Measurements from ENCODE around the gene IL2RA. TPM values are rescaled to one million over a fixed set of nuclear protein-coding genes. Genes with fewer than 3 reads are reported as not detected.
A peak's percentile ranks its signal among the peaks of the same experiment; 100 is the strongest.

The IL2RA gene
- total and polyA plus RNA-seq, 2 experiments from 2014 or later = not detected

DNA sequence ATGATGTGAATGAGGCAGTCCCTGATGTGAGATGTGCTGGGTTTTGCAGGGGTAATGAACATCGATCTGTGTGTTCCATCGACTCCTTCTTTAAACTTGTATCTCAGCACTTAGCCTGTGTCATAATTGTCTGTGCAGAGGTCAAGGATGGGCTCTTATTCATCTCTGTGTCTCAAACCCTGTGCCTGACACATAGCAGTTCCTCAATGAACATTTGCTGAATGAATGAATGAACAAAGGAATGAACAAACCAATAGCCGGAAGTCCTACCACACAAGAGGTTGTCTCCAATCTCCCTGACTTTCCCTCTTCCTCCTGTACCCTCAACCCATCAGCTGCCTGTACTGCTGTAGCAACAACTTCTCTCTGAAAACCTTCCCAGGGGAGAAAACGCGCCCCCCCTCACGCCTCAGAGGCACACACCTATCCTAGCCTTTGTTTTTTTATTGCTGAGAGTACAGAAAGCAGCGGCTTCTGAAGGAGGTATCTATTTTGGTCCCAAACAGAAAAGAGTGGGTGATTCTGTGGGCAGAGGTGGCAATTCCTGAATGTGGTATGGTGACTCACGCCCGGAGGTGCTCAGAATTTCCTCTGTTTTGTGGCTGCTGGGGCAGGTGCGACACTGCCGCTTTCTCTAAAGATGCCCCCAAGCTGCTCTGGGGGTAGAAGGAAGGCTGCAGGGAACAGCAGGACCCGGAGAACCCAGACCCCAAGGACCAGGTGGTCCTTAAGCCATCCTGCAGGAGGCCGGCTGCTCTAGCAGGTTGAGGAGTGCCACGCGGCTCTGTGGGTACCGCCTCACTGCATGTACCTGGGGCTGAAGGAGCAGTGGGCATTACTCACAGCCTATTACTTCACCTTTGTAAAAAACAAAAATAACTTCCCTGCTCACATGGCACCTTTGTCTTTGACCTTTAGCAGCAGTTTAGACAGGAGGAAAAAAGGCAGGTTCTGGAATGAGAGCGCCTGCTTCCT, 9.6 kb downstream of the IL2RA start:
- Mint-ChIP-seq H3K4me3 (no peak overlapping the region), H3K27ac (no peak overlapping the region), H3K4me1 (peaks cover 7% of the 10 kb centered on the region; the same call in 2 of the 3 replicates), H3K9me3 (no peaks in the 10 kb centered on the region), H3K36me3 (ENCODE audit: low read depth) (no peaks in the 10 kb centered on the region), H3K27me3 (ENCODE audit: insufficient read depth, low read depth, poor library complexity) (peaks cover 5% of the 10 kb centered on the region)
- Histone ChIP-seq H4K20me1 (replicated peaks; ENCODE audit: insufficient read depth) (no peaks in the 10 kb centered on the region), H3K27ac (ENCODE audit: low read depth) (no peak overlapping the region), H3K4me1 (ENCODE audit: insufficient read depth) (no peaks in the 10 kb centered on the region), H3K27me3 (ENCODE audit: insufficient read depth) (no peaks in the 10 kb centered on the region), H3F3A (replicated peaks; ENCODE audit: low read depth) (no peaks in the 10 kb centered on the region), H3K36me3 (ENCODE audit: insufficient read depth) (no peaks in the 10 kb centered on the region), H3K4me3 (no peak overlapping the region), H3K79me2 (replicated peaks; ENCODE audit: insufficient read depth) (no peaks in the 10 kb centered on the region), H2AFZ (peak overlapping the region; percentile 32; the same call in 1 of the 2 replicates), H3K4me2 (no peak overlapping the region), H3K9me2 (ENCODE audit: insufficient read depth) (no peaks in the 10 kb centered on the region)
- no peak for ATAC-seq
- no peak for DNase-seq (ENCODE audit: low spot score)
- TF ChIP-seq ZNF114 (CRISPR knock-in tag; IDR thresholded peaks at IDR 0.05) (no peak), POLR2AphosphoS5 (IDR thresholded peaks at IDR 0.05; ENCODE audit: low read depth) (no peak), EZH2phosphoT487 (IDR thresholded peaks at IDR 0.05; ENCODE audit: unreplicated experiment) (no peak), NANOG (IDR thresholded peaks at IDR 0.05; ENCODE audit: borderline replicate concordance) (no peak), CREB1 (CRISPR knock-in tag; IDR thresholded peaks at IDR 0.05; ENCODE audit: low read depth) (no peak), STAT1 (IDR thresholded peaks at IDR 0.05; ENCODE audit: unreplicated experiment) (no peak), JUNB (IDR thresholded peaks at IDR 0.05; ENCODE audit: unreplicated experiment) (no peak), ZNF331 (CRISPR knock-in tag; IDR thresholded peaks at IDR 0.05; ENCODE audit: low read depth) (no peak), EZH2 (IDR thresholded peaks at IDR 0.05; ENCODE audit: low read depth, unreplicated experiment) (no peak)
- TF ChIP-seq, protein P1, sequence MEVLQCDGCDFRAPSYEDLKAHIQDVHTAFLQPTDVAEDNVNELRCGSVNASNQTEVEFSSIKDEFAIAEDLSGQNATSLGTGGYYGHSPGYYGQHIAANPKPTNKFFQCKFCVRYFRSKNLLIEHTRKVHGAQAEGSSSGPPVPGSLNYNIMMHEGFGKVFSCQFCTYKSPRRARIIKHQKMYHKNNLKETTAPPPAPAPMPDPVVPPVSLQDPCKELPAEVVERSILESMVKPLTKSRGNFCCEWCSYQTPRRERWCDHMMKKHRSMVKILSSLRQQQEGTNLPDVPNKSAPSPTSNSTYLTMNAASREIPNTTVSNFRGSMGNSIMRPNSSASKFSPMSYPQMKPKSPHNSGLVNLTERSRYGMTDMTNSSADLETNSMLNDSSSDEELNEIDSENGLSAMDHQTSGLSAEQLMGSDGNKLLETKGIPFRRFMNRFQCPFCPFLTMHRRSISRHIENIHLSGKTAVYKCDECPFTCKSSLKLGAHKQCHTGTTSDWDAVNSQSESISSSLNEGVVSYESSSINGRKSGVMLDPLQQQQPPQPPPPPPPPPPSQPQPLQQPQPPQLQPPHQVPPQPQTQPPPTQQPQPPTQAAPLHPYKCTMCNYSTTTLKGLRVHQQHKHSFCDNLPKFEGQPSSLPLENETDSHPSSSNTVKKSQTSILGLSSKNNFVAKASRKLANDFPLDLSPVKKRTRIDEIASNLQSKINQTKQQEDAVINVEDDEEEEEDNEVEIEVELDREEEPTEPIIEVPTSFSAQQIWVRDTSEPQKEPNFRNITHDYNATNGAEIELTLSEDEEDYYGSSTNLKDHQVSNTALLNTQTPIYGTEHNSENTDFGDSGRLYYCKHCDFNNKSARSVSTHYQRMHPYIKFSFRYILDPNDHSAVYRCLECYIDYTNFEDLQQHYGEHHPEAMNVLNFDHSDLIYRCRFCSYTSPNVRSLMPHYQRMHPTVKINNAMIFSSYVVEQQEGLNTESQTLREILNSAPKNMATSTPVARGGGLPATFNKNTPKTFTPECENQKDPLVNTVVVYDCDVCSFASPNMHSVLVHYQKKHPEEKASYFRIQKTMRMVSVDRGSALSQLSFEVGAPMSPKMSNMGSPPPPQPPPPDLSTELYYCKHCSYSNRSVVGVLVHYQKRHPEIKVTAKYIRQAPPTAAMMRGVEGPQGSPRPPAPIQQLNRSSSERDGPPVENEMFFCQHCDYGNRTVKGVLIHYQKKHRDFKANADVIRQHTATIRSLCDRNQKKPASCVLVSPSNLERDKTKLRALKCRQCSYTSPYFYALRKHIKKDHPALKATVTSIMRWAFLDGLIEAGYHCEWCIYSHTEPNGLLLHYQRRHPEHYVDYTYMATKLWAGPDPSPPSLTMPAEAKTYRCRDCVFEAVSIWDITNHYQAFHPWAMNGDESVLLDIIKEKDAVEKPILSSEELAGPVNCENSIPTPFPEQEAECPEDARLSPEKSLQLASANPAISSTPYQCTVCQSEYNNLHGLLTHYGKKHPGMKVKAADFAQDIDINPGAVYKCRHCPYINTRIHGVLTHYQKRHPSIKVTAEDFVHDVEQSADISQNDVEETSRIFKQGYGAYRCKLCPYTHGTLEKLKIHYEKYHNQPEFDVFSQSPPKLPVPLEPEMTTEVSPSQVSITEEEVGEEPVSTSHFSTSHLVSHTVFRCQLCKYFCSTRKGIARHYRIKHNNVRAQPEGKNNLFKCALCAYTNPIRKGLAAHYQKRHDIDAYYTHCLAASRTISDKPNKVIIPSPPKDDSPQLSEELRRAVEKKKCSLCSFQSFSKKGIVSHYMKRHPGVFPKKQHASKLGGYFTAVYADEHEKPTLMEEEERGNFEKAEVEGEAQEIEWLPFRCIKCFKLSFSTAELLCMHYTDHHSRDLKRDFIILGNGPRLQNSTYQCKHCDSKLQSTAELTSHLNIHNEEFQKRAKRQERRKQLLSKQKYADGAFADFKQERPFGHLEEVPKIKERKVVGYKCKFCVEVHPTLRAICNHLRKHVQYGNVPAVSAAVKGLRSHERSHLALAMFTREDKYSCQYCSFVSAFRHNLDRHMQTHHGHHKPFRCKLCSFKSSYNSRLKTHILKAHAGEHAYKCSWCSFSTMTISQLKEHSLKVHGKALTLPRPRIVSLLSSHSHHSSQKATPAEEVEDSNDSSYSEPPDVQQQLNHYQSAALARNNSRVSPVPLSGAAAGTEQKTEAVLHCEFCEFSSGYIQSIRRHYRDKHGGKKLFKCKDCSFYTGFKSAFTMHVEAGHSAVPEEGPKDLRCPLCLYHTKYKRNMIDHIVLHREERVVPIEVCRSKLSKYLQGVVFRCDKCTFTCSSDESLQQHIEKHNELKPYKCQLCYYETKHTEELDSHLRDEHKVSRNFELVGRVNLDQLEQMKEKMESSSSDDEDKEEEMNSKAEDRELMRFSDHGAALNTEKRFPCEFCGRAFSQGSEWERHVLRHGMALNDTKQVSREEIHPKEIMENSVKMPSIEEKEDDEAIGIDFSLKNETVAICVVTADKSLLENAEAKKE (CRISPR knock-in tag; IDR thresholded peaks at IDR 0.05) = no peak
- TF ChIP-seq, protein P2, sequence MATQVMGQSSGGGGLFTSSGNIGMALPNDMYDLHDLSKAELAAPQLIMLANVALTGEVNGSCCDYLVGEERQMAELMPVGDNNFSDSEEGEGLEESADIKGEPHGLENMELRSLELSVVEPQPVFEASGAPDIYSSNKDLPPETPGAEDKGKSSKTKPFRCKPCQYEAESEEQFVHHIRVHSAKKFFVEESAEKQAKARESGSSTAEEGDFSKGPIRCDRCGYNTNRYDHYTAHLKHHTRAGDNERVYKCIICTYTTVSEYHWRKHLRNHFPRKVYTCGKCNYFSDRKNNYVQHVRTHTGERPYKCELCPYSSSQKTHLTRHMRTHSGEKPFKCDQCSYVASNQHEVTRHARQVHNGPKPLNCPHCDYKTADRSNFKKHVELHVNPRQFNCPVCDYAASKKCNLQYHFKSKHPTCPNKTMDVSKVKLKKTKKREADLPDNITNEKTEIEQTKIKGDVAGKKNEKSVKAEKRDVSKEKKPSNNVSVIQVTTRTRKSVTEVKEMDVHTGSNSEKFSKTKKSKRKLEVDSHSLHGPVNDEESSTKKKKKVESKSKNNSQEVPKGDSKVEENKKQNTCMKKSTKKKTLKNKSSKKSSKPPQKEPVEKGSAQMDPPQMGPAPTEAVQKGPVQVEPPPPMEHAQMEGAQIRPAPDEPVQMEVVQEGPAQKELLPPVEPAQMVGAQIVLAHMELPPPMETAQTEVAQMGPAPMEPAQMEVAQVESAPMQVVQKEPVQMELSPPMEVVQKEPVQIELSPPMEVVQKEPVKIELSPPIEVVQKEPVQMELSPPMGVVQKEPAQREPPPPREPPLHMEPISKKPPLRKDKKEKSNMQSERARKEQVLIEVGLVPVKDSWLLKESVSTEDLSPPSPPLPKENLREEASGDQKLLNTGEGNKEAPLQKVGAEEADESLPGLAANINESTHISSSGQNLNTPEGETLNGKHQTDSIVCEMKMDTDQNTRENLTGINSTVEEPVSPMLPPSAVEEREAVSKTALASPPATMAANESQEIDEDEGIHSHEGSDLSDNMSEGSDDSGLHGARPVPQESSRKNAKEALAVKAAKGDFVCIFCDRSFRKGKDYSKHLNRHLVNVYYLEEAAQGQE (IDR thresholded peaks at IDR 0.05; ENCODE audit: unreplicated experiment) = no peak
- TF ChIP-seq, protein P3, sequence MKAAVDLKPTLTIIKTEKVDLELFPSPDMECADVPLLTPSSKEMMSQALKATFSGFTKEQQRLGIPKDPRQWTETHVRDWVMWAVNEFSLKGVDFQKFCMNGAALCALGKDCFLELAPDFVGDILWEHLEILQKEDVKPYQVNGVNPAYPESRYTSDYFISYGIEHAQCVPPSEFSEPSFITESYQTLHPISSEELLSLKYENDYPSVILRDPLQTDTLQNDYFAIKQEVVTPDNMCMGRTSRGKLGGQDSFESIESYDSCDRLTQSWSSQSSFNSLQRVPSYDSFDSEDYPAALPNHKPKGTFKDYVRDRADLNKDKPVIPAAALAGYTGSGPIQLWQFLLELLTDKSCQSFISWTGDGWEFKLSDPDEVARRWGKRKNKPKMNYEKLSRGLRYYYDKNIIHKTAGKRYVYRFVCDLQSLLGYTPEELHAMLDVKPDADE (IDR thresholded peaks at IDR 0.05) = no peak
- TF ChIP-seq, protein P4, sequence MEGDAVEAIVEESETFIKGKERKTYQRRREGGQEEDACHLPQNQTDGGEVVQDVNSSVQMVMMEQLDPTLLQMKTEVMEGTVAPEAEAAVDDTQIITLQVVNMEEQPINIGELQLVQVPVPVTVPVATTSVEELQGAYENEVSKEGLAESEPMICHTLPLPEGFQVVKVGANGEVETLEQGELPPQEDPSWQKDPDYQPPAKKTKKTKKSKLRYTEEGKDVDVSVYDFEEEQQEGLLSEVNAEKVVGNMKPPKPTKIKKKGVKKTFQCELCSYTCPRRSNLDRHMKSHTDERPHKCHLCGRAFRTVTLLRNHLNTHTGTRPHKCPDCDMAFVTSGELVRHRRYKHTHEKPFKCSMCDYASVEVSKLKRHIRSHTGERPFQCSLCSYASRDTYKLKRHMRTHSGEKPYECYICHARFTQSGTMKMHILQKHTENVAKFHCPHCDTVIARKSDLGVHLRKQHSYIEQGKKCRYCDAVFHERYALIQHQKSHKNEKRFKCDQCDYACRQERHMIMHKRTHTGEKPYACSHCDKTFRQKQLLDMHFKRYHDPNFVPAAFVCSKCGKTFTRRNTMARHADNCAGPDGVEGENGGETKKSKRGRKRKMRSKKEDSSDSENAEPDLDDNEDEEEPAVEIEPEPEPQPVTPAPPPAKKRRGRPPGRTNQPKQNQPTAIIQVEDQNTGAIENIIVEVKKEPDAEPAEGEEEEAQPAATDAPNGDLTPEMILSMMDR (conservative IDR thresholded peaks at IDR 0.05; ENCODE audit: low read depth in 2 of 2) = no peak

Data from GM23338 (cell line).